NCI-H2029 (cell line): ENCODE data around the gene ETNPPL.
A peak's percentile ranks its signal among the peaks of the same experiment; 100 is the strongest.

Source experiments
- DNase-seq: peaks from one replicate; lab custom pipeline; 2025; lab: John Stamatoyannopoulos, UW

Gene ETNPPL

GRCh38 chr4:108762559-108763225 is at the start of gene ETNPPL:
ETNPPL (minus strand) TSS chr4:108763053; CDS start chr4:108762898, 155 bp downstream.
- DNase-seq: no peak

GRCh38 chr4:108811486-108811885 is 48.6 kb upstream of the ETNPPL start:
- no peak for DNase-seq

- no peak for DNase-seq
Observed at GRCh38 chr4:108810087-108810486, 47.2 kb upstream of the ETNPPL start.

GRCh38 chr4:108804648-108805273 is 41.9 kb upstream of the ETNPPL start:
- DNase-seq: no peak

- no peak for DNase-seq
Observed at GRCh38 chr4:108799306-108799705, 36.5 kb upstream of the ETNPPL start.

GRCh38 chr4:108796173-108796572 is 33.3 kb upstream of the ETNPPL start:
- no peak for DNase-seq

- no peak for DNase-seq
Observed at GRCh38 chr4:108795733-108796132, 32.9 kb upstream of the ETNPPL start.

GRCh38 chr4:108794136-108794535 is 31.3 kb upstream of the ETNPPL start:
- DNase-seq: no peak

GRCh38 chr4:108793415-108793814 is 30.6 kb upstream of the ETNPPL start:
- DNase-seq: no peak

GRCh38 chr4:108788731-108789130 is 25.9 kb upstream of the ETNPPL start:
- no peak for DNase-seq

GRCh38 chr4:108787724-108788123 is 24.9 kb upstream of the ETNPPL start:
- no peak for DNase-seq

- DNase-seq: no peak
Observed at GRCh38 chr4:108787106-108787505, 24.3 kb upstream of the ETNPPL start.

- DNase-seq: no peak
Observed at GRCh38 chr4:108786351-108786750, 23.5 kb upstream of the ETNPPL start.

- no peak for DNase-seq
Observed at GRCh38 chr4:108783665-108784463, 21.0 kb upstream of the ETNPPL start.

- no peak for DNase-seq
Observed at GRCh38 chr4:108779958-108780357, 17.1 kb upstream of the ETNPPL start.

GRCh38 chr4:108777388-108777787 is 14.5 kb upstream of the ETNPPL start:
- DNase-seq: no peak

GRCh38 chr4:108775921-108776320 is 13.1 kb upstream of the ETNPPL start:
- DNase-seq: no peak

- DNase-seq: no peak
Observed at GRCh38 chr4:108774809-108775530, 12.1 kb upstream of the ETNPPL start.

- peak; percentile 2 for DNase-seq
Observed at GRCh38 chr4:108772402-108772801, 9.5 kb upstream of the ETNPPL start.

GRCh38 chr4:108766058-108766457 is 3.2 kb upstream of the ETNPPL start:
- DNase-seq: no peak

GRCh38 chr4:108763986-108764385 is 1.1 kb upstream of the ETNPPL start:
- DNase-seq: no peak

- no peak for DNase-seq
Observed at GRCh38 chr4:108763226-108763593, 357 bp upstream of the ETNPPL start.
